Measurements from ENCODE around the gene ZNF366.

ZNF366 gene

GRCh38 chr5:72519111-72519510 lies 11.9 kb upstream of the ZNF366 start:
- no peak for DNase-seq

- no peak for DNase-seq
Observed at GRCh38 chr5:72518001-72518683, 10.9 kb upstream of the ZNF366 start.

GRCh38 chr5:72516916-72517315 lies 9.7 kb upstream of the ZNF366 start:
- no peak for DNase-seq

GRCh38 chr5:72515211-72515610 lies 8.0 kb upstream of the ZNF366 start:
- no peak for DNase-seq

GRCh38 chr5:72512593-72512860 lies 5.3 kb upstream of the ZNF366 start:
- DNase-seq = no peak

GRCh38 chr5:72511774-72512592 lies 4.8 kb upstream of the ZNF366 start:
- no peak for DNase-seq

- DNase-seq = no peak
Observed at GRCh38 chr5:72511366-72511765, 4.2 kb upstream of the ZNF366 start.

GRCh38 chr5:72510610-72511181 lies 3.5 kb upstream of the ZNF366 start:
- no peak for DNase-seq

- DNase-seq = no peak
Observed at GRCh38 chr5:72509401-72509800, 2.2 kb upstream of the ZNF366 start.

GRCh38 chr5:72508241-72509170 lies 1.3 kb upstream of the ZNF366 start:
- no peak for DNase-seq

GRCh38 chr5:72507907-72508238 lies 663 bp upstream of the ZNF366 start:
- no peak for DNase-seq

- no peak for DNase-seq
Observed at GRCh38 chr5:72506158-72506549, 1.1 kb downstream of the ZNF366 start.

GRCh38 chr5:72505539-72506157 lies 1.6 kb downstream of the ZNF366 start:
- no peak for DNase-seq

GRCh38 chr5:72505016-72505415 lies 2.2 kb downstream of the ZNF366 start:
- no peak for DNase-seq

- no peak for DNase-seq
Observed at GRCh38 chr5:72503888-72504491, 3.2 kb downstream of the ZNF366 start.

- no peak for DNase-seq
Observed at GRCh38 chr5:72501488-72501887, 5.7 kb downstream of the ZNF366 start.

GRCh38 chr5:72499730-72500129 lies 7.5 kb downstream of the ZNF366 start:
- DNase-seq = no peak

GRCh38 chr5:72499090-72499489 lies 8.1 kb downstream of the ZNF366 start:
- DNase-seq = no peak

GRCh38 chr5:72498284-72498683 lies 8.9 kb downstream of the ZNF366 start:
- no peak for DNase-seq

- no peak for DNase-seq
Observed at GRCh38 chr5:72497823-72498222, 9.4 kb downstream of the ZNF366 start.

GRCh38 chr5:72495410-72495809 lies 11.8 kb downstream of the ZNF366 start:
- DNase-seq = no peak

GRCh38 chr5:72494623-72495124 lies 12.5 kb downstream of the ZNF366 start:
- no peak for DNase-seq
